ENCODE results near the gene ARID2.

DNA sequence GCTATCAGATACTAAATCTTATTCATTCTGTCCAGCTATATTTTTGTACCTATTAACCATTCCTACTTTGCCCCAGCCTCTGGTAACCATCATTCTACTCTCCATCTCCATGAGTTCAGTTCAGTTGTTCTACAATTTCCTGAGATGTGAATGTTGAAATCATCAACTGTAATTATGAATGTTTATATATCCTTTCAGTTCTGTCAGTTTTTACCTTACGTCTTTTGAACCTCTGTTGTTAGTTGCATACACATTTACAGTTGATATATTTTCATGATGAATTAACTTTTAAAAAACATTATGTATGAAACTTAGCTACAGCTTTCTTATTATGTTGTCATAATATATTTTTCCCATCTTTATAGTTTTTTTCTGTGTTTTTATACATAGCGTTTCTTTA, 102.1 kb downstream of the ARID2 start:
- no peak for TF ChIP-seq EZH2 (IDR thresholded peaks at IDR 0.05; ENCODE audit: borderline replicate concordance, insufficient read depth, low read depth, low read length, poor library complexity, severe bottlenecking)
- TF ChIP-seq, protein P1, sequence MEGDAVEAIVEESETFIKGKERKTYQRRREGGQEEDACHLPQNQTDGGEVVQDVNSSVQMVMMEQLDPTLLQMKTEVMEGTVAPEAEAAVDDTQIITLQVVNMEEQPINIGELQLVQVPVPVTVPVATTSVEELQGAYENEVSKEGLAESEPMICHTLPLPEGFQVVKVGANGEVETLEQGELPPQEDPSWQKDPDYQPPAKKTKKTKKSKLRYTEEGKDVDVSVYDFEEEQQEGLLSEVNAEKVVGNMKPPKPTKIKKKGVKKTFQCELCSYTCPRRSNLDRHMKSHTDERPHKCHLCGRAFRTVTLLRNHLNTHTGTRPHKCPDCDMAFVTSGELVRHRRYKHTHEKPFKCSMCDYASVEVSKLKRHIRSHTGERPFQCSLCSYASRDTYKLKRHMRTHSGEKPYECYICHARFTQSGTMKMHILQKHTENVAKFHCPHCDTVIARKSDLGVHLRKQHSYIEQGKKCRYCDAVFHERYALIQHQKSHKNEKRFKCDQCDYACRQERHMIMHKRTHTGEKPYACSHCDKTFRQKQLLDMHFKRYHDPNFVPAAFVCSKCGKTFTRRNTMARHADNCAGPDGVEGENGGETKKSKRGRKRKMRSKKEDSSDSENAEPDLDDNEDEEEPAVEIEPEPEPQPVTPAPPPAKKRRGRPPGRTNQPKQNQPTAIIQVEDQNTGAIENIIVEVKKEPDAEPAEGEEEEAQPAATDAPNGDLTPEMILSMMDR (IDR thresholded peaks at IDR 0.05), result no peak

Measured in B cell (primary cell).